LNCaP clone FGC (cell line): Measurements from ENCODE around the gene HIRIP3.
"Not testable (repeated sequence)": the region's sequence is repeated elsewhere in the genome, so short reads cannot be mapped to it uniquely, and the experiment has no call there.

Source experiments
- DNase-seq: peaks from one replicate; pipeline ENCODE4 v3.0.0-alpha.2; 2011; ENCODE audit warnings: low read depth
- H3K4me3 ChIP-seq: 2 replicates; pipeline ENCODE4 v1.5.1; 2011; ENCODE audit warnings: mild to moderate bottlenecking, low read depth, low read length, control low read depth
- TF ChIP-seq, protein P1 (sequence below): IDR thresholded peaks from 2 replicates; pipeline ENCODE4 v1.5.1; 2012; ENCODE audit warnings: mild to moderate bottlenecking; ENCODE audit not compliant: control insufficient read depth, insufficient read depth; ENCODE audit errors: extremely low read depth

The HIRIP3 gene, protein sequence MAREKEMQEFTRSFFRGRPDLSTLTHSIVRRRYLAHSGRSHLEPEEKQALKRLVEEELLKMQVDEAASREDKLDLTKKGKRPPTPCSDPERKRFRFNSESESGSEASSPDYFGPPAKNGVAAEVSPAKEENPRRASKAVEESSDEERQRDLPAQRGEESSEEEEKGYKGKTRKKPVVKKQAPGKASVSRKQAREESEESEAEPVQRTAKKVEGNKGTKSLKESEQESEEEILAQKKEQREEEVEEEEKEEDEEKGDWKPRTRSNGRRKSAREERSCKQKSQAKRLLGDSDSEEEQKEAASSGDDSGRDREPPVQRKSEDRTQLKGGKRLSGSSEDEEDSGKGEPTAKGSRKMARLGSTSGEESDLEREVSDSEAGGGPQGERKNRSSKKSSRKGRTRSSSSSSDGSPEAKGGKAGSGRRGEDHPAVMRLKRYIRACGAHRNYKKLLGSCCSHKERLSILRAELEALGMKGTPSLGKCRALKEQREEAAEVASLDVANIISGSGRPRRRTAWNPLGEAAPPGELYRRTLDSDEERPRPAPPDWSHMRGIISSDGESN

DNA sequence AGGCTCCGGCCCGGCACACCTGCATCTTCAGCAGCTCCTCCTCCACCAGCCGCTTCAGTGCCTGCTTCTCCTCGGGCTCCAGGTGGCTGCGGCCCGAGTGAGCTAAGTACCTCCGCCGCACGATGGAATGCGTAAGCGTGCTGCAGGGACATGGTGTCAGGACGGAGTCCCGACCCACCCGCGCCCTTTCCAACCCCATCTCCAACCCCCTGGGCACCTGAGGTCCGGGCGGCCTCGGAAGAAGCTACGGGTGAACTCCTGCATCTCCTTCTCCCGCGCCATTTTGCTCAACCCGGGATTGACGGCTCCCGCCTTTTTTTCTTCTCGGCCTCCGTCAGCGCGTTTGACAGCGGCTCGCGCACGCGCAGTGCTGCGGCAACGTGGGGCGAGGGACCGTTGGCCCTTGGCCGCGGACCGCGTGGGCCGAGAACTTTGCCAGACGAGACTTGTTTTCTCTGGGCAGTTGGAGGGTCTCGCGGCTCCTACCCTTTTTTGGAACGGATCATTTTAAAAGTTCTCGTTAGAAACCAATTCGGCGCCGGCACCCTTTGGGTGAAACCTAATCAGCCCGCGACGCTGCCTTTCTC lies at the start of gene HIRIP3:
Gene HIRIP3 (minus strand): TSS at position 294 of the 587 bp plus-strand sequence. CDS start 12 bp downstream, at position 282.
- DNase-seq, result peak; percentile 47
- TF ChIP-seq, protein P1, sequence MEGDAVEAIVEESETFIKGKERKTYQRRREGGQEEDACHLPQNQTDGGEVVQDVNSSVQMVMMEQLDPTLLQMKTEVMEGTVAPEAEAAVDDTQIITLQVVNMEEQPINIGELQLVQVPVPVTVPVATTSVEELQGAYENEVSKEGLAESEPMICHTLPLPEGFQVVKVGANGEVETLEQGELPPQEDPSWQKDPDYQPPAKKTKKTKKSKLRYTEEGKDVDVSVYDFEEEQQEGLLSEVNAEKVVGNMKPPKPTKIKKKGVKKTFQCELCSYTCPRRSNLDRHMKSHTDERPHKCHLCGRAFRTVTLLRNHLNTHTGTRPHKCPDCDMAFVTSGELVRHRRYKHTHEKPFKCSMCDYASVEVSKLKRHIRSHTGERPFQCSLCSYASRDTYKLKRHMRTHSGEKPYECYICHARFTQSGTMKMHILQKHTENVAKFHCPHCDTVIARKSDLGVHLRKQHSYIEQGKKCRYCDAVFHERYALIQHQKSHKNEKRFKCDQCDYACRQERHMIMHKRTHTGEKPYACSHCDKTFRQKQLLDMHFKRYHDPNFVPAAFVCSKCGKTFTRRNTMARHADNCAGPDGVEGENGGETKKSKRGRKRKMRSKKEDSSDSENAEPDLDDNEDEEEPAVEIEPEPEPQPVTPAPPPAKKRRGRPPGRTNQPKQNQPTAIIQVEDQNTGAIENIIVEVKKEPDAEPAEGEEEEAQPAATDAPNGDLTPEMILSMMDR, result no peak
- H3K4me3 ChIP-seq, result peak within 1 kb of the TSS; percentile 98

DNA sequence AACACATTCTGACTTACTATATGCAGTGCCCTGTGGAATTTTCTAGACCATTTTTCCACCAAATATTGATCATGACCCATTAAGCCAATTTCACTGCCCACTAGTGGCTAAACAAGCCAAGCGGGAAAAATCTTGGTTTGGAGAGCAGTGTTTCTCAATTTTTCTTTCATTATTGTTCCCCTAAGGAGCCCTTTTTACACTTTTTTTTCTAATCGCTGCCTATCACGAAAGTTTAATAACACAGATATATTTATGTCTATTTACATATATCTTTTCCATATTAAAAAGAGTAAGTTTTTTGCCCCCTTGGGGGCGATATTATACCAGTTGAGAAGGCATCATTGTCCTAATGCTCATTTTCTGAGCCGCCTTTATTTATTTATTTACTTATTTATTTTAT lies 46.4 kb upstream of the HIRIP3 start:
- TF ChIP-seq, protein P1, result 0 out of 2 replicates have a peak, but pooled peaks have one; percentile 6
- no peak for DNase-seq
- no peak overlapping the region for H3K4me3 ChIP-seq

DNA sequence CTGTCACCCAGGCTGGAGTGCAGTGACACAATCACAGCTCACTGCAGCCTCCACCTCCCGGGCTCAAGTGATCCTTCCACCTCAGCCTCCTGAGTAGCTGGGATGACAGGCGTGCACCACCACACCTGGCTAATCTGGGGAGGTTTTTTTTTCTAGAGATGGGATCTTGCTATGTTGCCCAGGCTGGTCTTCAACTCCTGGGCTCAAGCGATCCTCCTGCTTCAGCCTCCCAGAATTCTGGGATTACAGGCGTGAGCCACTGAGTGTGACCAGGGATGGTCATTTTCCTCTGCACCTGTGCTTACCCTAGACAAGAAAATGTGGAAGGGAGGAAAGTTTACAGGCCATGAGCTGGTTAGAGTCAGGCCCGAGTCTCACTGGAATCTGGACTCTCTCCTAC lies 45.3 kb upstream of the HIRIP3 start:
- H3K4me3 ChIP-seq, DNase-seq: not testable (repeated sequence)

DNA sequence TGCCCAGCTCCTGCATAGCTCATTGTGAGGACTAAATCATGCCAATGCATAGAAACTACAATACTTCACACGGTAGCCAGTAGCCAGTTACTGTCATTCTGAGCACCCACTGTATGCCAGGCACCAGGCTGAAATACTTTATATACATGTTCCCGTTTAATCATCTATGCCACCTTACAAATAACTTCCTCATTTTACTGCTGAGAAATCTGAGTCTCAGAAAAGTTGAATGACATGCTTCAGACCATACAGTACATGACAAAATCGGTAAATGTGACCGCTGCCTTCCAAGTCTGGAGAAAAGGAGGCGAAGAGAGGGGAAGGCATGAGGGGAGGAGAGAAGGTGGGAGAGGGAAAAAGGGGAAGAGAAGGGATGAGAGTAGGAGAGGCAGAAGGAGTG lies 44.8 kb upstream of the HIRIP3 start:
- DNase-seq, result no peak
- TF ChIP-seq, protein P1, result no peak
- no peak overlapping the region for H3K4me3 ChIP-seq

DNA sequence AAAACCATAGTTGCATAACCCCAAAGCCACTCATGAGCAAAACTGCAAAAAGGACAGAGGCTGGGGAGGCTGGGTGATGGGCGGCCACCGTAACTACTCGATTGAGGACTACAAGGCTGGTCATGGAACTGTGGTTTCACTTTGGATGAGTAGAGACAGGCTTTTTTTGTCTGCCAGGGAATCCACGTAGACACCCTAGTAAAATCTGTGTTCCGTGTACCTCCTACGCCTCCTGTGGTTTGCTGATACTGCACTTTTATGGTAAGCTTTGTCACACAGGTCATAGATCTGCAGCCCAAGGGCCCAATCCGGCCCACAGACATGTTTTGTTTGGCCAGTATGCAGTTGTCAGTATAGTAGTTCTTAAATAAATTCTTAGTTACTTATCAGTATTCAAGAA lies 37.9 kb upstream of the HIRIP3 start:
- TF ChIP-seq, protein P1, result no peak
- DNase-seq, result no peak
- no peak overlapping the region for H3K4me3 ChIP-seq

DNA sequence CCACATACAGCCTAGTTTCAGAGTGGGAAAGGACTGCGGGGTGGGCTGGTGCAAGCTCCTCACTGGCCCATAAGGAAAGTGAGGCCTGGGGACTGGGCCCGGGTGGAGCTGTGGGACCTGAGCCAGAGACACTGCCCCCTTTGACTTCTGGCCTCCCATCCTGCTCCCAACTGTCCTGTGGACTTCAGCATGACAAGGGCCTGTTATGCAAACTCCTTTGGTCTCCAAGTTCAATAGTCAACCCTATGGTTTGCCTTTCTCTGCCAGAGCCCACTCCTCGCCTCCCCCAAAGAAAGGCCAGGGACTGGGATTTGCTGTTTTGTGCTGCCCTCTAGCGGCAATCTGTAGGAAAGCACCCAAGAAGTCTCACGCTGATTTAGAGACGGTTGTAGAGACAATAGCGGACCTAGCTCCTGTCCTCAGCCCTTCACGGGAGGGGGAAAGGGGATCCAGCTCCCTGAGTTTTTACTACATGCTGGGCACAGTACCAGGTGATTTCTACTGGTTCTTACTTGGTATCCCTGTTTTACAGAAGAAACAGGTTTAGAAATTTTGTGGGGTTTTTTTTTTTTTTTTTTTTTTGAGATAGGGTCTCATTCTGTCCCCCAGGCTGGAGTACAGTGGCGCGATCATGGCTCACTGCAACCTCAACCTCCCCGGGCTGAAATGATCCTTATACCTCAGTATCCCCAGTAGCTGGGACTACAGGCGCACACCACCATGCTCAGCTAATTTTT lies 36.8 kb upstream of the HIRIP3 start:
- H3K4me3 ChIP-seq, result no peak overlapping the region
- TF ChIP-seq, protein P1, result peak; percentile 86
- peak; percentile 26 for DNase-seq

DNA sequence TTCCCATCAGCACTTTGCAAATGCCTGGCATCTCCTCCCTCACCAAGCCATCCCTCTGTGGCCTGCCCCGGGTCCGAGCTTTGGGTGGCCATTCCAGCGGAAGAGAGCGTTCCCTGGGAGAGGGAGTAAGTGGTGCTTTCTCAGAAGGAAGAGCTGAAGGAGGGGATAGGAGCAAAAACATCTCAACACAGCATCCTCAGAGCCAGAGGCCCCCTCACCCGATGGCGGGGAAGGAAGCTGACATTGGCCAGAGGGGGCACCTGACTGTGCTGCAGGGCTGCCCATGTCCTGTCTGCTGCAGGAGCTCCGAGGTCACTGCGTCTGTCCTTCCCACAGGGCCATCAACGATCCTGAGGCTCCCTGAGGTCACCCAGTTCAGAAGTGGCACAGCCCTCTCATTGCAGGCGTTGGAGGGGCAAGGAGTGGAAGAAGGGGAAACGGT lies 36.1 kb upstream of the HIRIP3 start:
- no peak overlapping the region for H3K4me3 ChIP-seq
- DNase-seq, result no peak
- TF ChIP-seq, protein P1, result no peak
